Prostate gland (tissue), 2 donors: ENCODE results near the gene PSD.

Experiments
- CTCF ChIP-seq, 4 experiments: fragments of 200-600 bp in 2 of 4; fragments of 450-650 bp in 2 of 4; sonication (generic) in 2 of 4; IDR thresholded peaks; 1 replicate in 3 of 4; 2 replicates in 1 of 4; pipeline ENCODE4 v1.5.1; 2016 to 2019; ENCODE audit warnings: antibody characterized with exemption in 4 of 4, mild to moderate bottlenecking in 2 of 4, moderate library complexity in 2 of 4
- POLR2A ChIP-seq: fragments of 450-650 bp; IDR thresholded peaks from one replicate; pipeline ENCODE4 v1.6.1; 2016; ENCODE audit warnings: antibody characterized with exemption, mild to moderate bottlenecking
- POLR2AphosphoS5 ChIP-seq: sonication (generic); formaldehyde crosslinking; IDR thresholded peaks from one replicate; pipeline ENCODE4 v1.6.1; 2017; ENCODE audit warnings: antibody characterized with exemption

GRCh38 chr10:102431452-102432124 is 13.0 kb upstream of the PSD start:
- no peak for TF ChIP-seq CTCF (IDR thresholded peaks at IDR 0.05)
- no peak for TF ChIP-seq POLR2A
- TF ChIP-seq POLR2AphosphoS5: no peak
